ENCODE data around the gene TICAM1. TPM values are rescaled to one million over a fixed set of nuclear protein-coding genes. Genes with fewer than 3 reads are reported as not detected.
A peak's percentile ranks its signal among the peaks of the same experiment; 100 is the strongest.

Gene TICAM1
- total and polyA plus RNA-seq, 2 of the 13 experiments (the other 11 are each of a cell fraction or from before 2014, with no cell fraction given), result 0.33 to 0.95 TPM

DNA sequence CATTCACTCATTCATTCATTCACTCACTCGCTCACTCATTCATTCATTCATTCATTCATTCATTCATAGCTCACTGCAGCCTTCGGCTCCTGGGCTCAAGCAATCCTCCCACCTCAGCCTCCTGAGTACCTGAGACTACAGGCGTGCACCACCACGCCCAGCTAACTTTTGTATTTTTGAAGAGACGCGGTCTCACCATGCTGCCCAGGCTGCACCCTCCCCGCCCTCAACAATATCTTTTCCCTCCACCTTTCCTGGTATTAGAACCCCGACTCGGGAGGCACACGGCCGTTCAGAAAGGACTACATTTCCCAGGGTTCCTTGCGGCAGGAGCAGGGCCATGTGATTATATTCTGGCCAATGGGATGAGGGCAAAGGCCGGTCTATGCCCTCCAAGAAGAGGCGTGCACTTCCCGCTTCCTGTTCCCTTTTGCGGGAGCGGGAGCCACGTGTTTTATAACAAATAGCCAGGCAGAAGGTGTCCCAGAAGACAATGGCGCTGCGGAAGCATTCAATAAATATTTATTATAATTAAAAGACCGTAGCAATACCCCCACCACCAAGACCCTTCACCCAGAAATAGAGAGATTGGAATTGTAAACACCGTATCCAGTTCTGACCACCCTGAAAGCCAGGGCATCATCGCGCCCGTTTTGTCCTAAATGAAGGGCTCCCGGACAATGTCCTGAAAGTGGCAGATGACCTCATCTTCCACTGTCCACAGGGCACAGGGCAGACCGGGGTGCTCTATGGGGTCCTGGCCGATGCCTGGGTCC lies 15.9 kb downstream of the TICAM1 start (continued):
- TF ChIP-seq FOXJ3 (CRISPR knock-in tag; IDR thresholded peaks at IDR 0.05; ENCODE audit: borderline replicate concordance), result no peak
- TF ChIP-seq ZNF343 (CRISPR knock-in tag; IDR thresholded peaks at IDR 0.05), result no peak
- TF ChIP-seq, protein P1, sequence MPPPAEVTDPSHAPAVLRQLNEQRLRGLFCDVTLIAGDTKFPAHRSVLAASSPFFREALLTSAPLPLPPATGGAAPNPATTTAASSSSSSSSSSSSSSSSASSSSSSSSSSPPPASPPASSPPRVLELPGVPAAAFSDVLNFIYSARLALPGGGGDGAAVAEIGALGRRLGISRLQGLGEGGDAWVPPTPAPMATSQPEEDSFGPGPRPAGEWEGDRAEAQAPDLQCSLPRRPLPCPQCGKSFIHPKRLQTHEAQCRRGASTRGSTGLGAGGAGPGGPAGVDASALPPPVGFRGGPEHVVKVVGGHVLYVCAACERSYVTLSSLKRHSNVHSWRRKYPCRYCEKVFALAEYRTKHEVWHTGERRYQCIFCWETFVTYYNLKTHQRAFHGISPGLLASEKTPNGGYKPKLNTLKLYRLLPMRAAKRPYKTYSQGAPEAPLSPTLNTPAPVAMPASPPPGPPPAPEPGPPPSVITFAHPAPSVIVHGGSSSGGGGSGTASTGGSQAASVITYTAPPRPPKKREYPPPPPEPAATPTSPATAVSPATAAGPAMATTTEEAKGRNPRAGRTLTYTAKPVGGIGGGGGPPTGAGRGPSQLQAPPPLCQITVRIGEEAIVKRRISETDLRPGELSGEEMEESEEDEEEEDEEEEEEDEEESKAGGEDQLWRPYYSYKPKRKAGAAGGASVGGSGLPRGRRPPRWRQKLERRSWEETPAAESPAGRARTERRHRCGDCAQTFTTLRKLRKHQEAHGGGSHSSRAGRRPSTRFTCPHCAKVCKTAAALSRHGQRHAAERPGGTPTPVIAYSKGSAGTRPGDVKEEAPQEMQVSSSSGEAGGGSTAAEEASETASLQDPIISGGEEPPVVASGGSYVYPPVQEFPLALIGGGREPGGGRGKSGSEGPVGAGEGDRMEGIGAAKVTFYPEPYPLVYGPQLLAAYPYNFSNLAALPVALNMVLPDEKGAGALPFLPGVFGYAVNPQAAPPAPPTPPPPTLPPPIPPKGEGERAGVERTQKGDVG (CRISPR knock-in tag; IDR thresholded peaks at IDR 0.05; ENCODE audit: borderline replicate concordance), result no peak
- TF ChIP-seq CEBPB (IDR thresholded peaks at IDR 0.05; ENCODE audit: borderline replicate concordance, low read depth, low read length), result no peak
- TF ChIP-seq ZNF891 (CRISPR knock-in tag; IDR thresholded peaks at IDR 0.05), result no peak
- no peak for TF ChIP-seq HMG20B (CRISPR knock-in tag; conservative IDR thresholded peaks at IDR 0.05)
- TF ChIP-seq ZNF883 (CRISPR knock-in tag; IDR thresholded peaks at IDR 0.05; ENCODE audit: not compliant biosample characterization), result no peak
- TF ChIP-seq GTF3A (CRISPR knock-in tag; conservative IDR thresholded peaks at IDR 0.05), result no peak
- TF ChIP-seq ZNF605 (CRISPR knock-in tag; IDR thresholded peaks at IDR 0.05), result no peak
- TF ChIP-seq, protein P2, sequence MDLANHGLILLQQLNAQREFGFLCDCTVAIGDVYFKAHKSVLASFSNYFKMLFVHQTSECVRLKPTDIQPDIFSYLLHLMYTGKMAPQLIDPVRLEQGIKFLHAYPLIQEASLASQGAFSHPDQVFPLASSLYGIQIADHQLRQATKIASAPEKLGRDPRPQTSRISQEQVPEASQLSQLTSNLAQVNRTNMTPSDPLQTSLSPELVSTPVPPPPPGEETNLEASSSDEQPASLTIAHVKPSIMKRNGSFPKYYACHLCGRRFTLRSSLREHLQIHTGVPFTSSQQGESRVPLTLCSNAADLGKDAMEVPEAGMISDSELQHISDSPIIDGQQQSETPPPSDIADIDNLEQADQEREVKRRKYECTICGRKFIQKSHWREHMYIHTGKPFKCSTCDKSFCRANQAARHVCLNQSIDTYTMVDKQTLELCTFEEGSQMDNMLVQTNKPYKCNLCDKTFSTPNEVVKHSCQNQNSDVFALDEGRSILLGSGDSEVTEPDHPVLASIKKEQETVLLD (CRISPR knock-in tag; IDR thresholded peaks at IDR 0.05; ENCODE audit: low read depth), result no peak
- TF ChIP-seq ZNF772 (CRISPR knock-in tag; IDR thresholded peaks at IDR 0.05), result no peak
- TF ChIP-seq ZNF282 (IDR thresholded peaks at IDR 0.05; ENCODE audit: partially characterized antibody), result no peak
- TF ChIP-seq TOPORS (CRISPR knock-in tag; IDR thresholded peaks at IDR 0.05), result no peak
- no peak for TF ChIP-seq U2AF2 (IDR thresholded peaks at IDR 0.05; ENCODE audit: low read depth, low read length)
- TF ChIP-seq SMAD3 (CRISPR knock-in tag; IDR thresholded peaks at IDR 0.05), result no peak
- TF ChIP-seq MED13 (CRISPR knock-in tag; IDR thresholded peaks at IDR 0.05), result no peak
- no peak for TF ChIP-seq MTF2 (CRISPR knock-in tag; IDR thresholded peaks at IDR 0.05; ENCODE audit: borderline replicate concordance)
- TF ChIP-seq, protein P3, sequence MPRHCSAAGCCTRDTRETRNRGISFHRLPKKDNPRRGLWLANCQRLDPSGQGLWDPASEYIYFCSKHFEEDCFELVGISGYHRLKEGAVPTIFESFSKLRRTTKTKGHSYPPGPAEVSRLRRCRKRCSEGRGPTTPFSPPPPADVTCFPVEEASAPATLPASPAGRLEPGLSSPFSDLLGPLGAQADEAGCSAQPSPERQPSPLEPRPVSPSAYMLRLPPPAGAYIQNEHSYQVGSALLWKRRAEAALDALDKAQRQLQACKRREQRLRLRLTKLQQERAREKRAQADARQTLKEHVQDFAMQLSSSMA (CRISPR knock-in tag; IDR thresholded peaks at IDR 0.05), result no peak
- TF ChIP-seq, protein P4, sequence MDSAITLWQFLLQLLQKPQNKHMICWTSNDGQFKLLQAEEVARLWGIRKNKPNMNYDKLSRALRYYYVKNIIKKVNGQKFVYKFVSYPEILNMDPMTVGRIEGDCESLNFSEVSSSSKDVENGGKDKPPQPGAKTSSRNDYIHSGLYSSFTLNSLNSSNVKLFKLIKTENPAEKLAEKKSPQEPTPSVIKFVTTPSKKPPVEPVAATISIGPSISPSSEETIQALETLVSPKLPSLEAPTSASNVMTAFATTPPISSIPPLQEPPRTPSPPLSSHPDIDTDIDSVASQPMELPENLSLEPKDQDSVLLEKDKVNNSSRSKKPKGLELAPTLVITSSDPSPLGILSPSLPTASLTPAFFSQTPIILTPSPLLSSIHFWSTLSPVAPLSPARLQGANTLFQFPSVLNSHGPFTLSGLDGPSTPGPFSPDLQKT (CRISPR knock-in tag; IDR thresholded peaks at IDR 0.05; ENCODE audit: borderline replicate concordance), result no peak
- peak; percentile 95 for TF ChIP-seq SAP130 (CRISPR knock-in tag; IDR thresholded peaks at IDR 0.05; ENCODE audit: low read depth)
- TF ChIP-seq ZNF232 (CRISPR knock-in tag; IDR thresholded peaks at IDR 0.05; ENCODE audit: borderline replicate concordance), result no peak

All from HepG2 (cell line).